Ascending aorta (tissue), 2 donors: ENCODE results near the gene SLC12A8. TPM values are rescaled to one million over a fixed set of nuclear protein-coding genes. Genes with fewer than 3 reads are reported as not detected.
A peak's percentile ranks its signal among the peaks of the same experiment; 100 is the strongest.

Source experiments
- DNase-seq, 2 donors: peaks; one replicate each; pipeline ENCODE4 v3.0.0-alpha.2; 2019; ENCODE audit warnings: low spot score in 2 of 2
- H3K27ac ChIP-seq, 2 donors: fragments of 200-600 bp; sonication (generic); one replicate each; pipeline ENCODE4 v1.5.1; 2016 to 2017; ENCODE audit warnings: mild to moderate bottlenecking in 1 of 2
- H3K27me3 ChIP-seq: fragments of 200-600 bp; sonication (generic); one replicate; pipeline ENCODE4 v1.5.1; 2017
- H3K36me3 ChIP-seq, 2 donors: fragments of 200-600 bp; sonication (generic); one replicate each; pipeline ENCODE4 v1.5.1; 2016
- H3K4me1 ChIP-seq, 2 donors: fragments of 200-600 bp; sonication (generic); one replicate each; pipeline ENCODE4 v1.5.1; 2016 to 2017; ENCODE audit warnings: mild to moderate bottlenecking in 1 of 2
- H3K4me3 ChIP-seq, 2 donors: fragments of 200-600 bp; sonication (generic); one replicate each; pipeline ENCODE4 v1.5.1; 2016 to 2017; ENCODE audit warnings: mild to moderate bottlenecking in 1 of 2
- H3K9me3 ChIP-seq, 2 donors: fragments of 200-600 bp; sonication (generic); one replicate each; pipeline ENCODE4 v1.5.1; 2016
- intact Hi-C: fragments of 100-400 bp; cut with DNase I; formaldehyde crosslinking; loops from one replicate; pipeline ENCODE4 v1.15.1; 2023
- total RNA-seq: library from RNA; depleted of rRNA; stranded (reverse); fragments of >200 nt; gene quantifications from one replicate; pipeline ENCODE4 v1.1.0, GENCODE V29; 2016
- TF ChIP-seq, protein P1 (sequence below), 3 experiments: fragments of 200-600 bp in 2 of 3; fragments of 450-650 bp in 1 of 3; sonication (generic) in 2 of 3; IDR thresholded peaks; one replicate each; pipeline ENCODE4 v1.5.1; 2016 to 2019; ENCODE audit warnings: antibody characterized with exemption in 3 of 3, mild to moderate bottlenecking in 1 of 3, moderate library complexity in 1 of 3

SLC12A8 gene
- total RNA-seq, 1 donor from 2014 or later = not detected

DNA sequence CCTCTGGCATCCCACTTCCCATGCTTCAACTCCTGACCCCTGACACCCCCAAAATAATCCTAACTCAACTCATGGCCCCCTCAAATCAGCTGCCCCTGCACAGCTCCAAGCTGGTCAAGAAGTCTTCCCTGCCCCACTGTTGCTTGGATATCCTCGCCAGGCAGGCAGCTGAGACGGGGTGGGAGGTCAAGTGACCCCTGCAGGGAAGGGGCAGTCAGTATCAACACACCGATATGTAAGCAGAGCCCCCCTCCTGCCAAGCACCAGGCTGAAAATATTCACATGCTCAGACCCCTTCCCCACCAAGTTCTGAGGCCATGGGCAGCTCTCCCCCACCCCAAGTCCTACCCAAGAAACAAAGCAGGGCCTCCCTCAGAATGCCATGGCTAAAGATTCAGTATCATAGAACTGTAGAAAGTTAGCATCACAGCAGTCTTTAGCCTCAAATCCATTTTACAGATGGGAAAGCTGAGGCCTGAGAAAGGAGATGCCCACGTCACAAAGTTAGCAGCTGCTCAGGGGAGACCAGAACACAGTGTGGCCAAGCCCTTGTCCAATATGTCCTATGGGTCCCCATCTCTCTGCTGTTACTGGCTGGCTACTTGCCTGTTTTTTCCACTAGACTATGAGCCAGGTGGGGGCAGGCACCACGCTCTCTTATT is 67.8 kb downstream of the SLC12A8 start:
- no peak for DNase-seq
- H3K27me3 ChIP-seq = no peaks in the 10 kb centered on the region
- no peak overlapping the region for H3K4me3 ChIP-seq
- H3K9me3 ChIP-seq = no peaks in the 10 kb centered on the region
- intact Hi-C loops = no loop called here
- no peaks in the 10 kb centered on the region for H3K36me3 ChIP-seq
- TF ChIP-seq, protein P1, sequence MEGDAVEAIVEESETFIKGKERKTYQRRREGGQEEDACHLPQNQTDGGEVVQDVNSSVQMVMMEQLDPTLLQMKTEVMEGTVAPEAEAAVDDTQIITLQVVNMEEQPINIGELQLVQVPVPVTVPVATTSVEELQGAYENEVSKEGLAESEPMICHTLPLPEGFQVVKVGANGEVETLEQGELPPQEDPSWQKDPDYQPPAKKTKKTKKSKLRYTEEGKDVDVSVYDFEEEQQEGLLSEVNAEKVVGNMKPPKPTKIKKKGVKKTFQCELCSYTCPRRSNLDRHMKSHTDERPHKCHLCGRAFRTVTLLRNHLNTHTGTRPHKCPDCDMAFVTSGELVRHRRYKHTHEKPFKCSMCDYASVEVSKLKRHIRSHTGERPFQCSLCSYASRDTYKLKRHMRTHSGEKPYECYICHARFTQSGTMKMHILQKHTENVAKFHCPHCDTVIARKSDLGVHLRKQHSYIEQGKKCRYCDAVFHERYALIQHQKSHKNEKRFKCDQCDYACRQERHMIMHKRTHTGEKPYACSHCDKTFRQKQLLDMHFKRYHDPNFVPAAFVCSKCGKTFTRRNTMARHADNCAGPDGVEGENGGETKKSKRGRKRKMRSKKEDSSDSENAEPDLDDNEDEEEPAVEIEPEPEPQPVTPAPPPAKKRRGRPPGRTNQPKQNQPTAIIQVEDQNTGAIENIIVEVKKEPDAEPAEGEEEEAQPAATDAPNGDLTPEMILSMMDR (IDR thresholded peaks at IDR 0.05) = no peak
- H3K27ac ChIP-seq = peak overlapping the region in 1 of 2 donors; percentile 40
- peaks cover 22 to 46% of the 10 kb centered on the region in 2 donors for H3K4me1 ChIP-seq

DNA sequence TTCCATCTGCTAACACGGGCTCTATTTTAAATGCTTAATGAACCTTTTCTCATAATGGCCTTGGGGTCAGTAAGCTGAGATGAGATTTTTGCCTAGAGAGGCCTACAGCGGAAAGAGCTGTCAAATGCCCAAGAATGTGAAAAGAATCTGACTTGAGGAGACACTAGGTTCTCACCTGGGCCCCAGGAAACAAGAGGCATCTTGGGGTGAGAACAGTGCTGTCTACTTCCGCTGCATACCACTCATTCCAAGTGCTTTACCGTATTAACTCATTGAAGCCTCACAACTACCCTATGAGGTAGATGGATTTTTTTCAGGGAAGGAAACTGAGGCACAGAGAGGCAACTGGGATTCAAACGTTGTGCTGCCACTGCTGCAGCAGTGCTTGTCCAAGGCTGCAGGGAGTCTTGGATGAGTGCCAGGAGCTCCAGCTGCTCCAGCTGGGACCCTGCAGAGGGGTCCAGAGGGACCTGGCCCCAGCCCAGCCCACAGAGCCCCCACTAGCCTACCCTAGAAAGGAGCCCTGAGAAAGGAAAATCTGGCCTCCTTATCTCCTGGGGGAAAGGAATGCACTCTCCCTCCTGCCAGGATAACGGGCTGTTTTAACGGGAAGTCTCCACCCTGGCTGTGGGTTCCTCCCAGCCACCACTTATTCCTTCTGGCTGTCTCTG is 68.4 kb downstream of the SLC12A8 start:
- TF ChIP-seq, protein P1 (IDR thresholded peaks at IDR 0.05) = no peak
- no peak for DNase-seq
- intact Hi-C loops = no loop called here

DNA sequence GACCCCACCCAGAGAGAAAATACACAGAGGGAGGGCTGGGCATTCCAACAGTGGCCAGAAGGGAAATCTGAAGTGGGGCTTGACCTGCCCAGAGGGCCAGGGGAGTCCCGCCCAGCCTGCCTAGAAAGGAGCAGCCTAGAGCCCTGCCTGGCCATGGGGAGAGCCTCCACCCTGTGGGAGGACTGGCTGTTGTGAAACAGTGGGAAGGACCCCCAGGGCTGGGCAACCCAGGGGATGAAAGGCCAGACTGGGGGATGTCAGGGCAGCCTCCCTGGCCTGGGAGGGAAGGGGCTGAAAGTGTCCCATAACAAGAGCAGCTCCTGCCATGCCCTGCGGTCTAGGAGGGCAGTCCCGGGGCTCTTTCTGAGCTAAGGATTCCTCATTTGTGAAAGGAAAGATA is 69.0 kb downstream of the SLC12A8 start:
- peak overlapping the region; percentile 64 to 78 for H3K27ac ChIP-seq
- intact Hi-C loops = no loop called here
- DNase-seq = no peak
- H3K36me3 ChIP-seq = no peaks in the 10 kb centered on the region
- no peaks in the 10 kb centered on the region for H3K9me3 ChIP-seq
- H3K27me3 ChIP-seq = no peaks in the 10 kb centered on the region
- TF ChIP-seq, protein P1 (IDR thresholded peaks at IDR 0.05) = no peak
- peaks cover 19 to 39% of the 10 kb centered on the region in 2 donors for H3K4me1 ChIP-seq
- H3K4me3 ChIP-seq = no peak overlapping the region

More for the DNA sequence above, 68.4 kb downstream of the SLC12A8 start:
- Histone ChIP-seq H3K27me3 (no peaks in the 10 kb centered on the region), H3K4me3 (no peak overlapping the region), H3K27ac (peak overlapping the region; percentile 64 to 78), H3K36me3 (no peaks in the 10 kb centered on the region), H3K4me1 (peaks cover 22 to 45% of the 10 kb centered on the region in 2 donors), H3K9me3 (no peaks in the 10 kb centered on the region)

DNA sequence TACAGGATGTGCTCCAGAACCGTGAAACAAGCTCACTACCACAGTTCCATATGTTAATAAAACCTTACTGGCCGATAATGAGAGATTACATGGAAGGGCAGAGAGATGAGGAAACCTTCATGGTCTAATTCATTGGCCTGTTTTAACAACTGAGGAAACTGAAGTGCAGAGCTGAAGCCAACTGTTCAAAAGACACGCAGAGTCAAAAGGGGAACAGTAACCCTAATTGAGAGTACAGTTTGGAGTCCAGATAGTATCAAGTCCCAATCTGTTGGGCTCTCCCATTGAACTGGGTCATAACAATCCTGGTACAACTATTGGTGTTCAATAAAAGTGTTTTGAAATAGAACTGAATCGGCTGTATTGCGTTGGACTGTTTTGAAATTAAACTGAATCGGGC is 69.6 kb downstream of the SLC12A8 start:
- Histone ChIP-seq H3K9me3 (no peaks in the 10 kb centered on the region), H3K27me3 (no peaks in the 10 kb centered on the region), H3K4me1 (peaks cover 17 to 33% of the 10 kb centered on the region in 2 donors), H3K27ac (peak overlapping the region; percentile 64 to 78), H3K4me3 (no peak overlapping the region), H3K36me3 (no peaks in the 10 kb centered on the region)
- TF ChIP-seq, protein P1 (IDR thresholded peaks at IDR 0.05) = no peak
- intact Hi-C loops = no loop called here
- DNase-seq = no peak

DNA sequence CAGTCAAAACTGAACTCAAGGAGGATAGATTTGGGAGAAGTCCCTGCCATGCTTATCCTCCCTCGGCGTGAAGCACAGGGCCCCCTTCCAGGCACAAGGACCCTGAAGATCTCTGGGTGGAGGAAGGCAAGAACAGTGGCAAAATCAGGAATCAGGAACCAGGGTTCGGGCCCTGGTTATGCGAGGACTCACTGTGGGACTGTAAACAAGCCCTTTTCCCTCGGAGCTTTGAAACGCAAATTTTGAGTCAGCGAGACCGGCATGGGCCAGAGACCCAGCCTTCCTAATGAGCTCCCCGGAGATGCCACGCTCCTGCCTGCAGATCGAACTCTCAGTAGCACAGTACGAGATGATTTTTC is 70.1 kb downstream of the SLC12A8 start:
- intact Hi-C loops = no loop called here
- Histone ChIP-seq H3K9me3 (no peaks in the 10 kb centered on the region), H3K4me1 (peaks cover 17 to 33% of the 10 kb centered on the region in 2 donors), H3K27ac (peak overlapping the region; percentile 64 to 78), H3K27me3 (no peaks in the 10 kb centered on the region), H3K4me3 (peak overlapping the region; percentile 20 to 65), H3K36me3 (no peaks in the 10 kb centered on the region)
- DNase-seq = no peak
- TF ChIP-seq, protein P1 (IDR thresholded peaks at IDR 0.05) = no peak
